Activated CD4-positive, alpha-beta T cell treated with anti-CD3 and anti-CD28 coated beads, Interleukin-2, amount 10 ng/mL, durations not matched to agents 7 days and 5 days (primary cell): ENCODE measurements around the gene CALN1. TPM values are rescaled to one million over a fixed set of nuclear protein-coding genes. Genes with fewer than 3 reads are reported as not detected.
"Not testable (repeated sequence)": the region's sequence is repeated elsewhere in the genome, so short reads cannot be mapped to it uniquely, and the experiment has no call there.

Experiments used
- CTCF ChIA-PET: fragments of 350-600 bp; sonication (Branson Sonifier 250); formaldehyde crosslinking; loops from one replicate; lab custom pipeline; 2021; ENCODE audit warnings: antibody characterized with exemption; lab: Charles Lee
- POLR2A ChIA-PET: fragments of 350-600 bp; sonication (Branson Sonifier 250); formaldehyde crosslinking; loops from one replicate; lab custom pipeline; 2021; ENCODE audit warnings: antibody characterized with exemption; lab: Charles Lee
- DNase-seq: peaks from one replicate; pipeline ENCODE4 v3.0.0-alpha.2; 2020
- H3K27ac Mint-ChIP-seq: one replicate; pipeline ENCODE4 v1.8.0; 2021; ENCODE audit warnings: mild to moderate bottlenecking, moderate library complexity, mixed read lengths
- H3K27me3 Mint-ChIP-seq: one replicate; pipeline ENCODE4 v1.8.0; 2021; ENCODE audit warnings: mixed read lengths
- H3K36me3 Mint-ChIP-seq: one replicate; pipeline ENCODE4 v1.8.0; 2021; ENCODE audit warnings: low read depth, mixed read lengths
- H3K4me1 Mint-ChIP-seq: one replicate; pipeline ENCODE4 v1.8.0; 2021; ENCODE audit warnings: mixed read lengths
- H3K4me3 Mint-ChIP-seq: one replicate; pipeline ENCODE4 v1.8.0; 2021; ENCODE audit warnings: mild to moderate bottlenecking, moderate library complexity, mixed read lengths
- H3K9me3 Mint-ChIP-seq: one replicate; pipeline ENCODE4 v1.8.0; 2021; ENCODE audit warnings: mixed read lengths
- total RNA-seq, 2 experiments: library from RNA; stranded (reverse); gene quantifications; one replicate each; pipeline ENCODE4 v1.2.3, GENCODE V29; 2021

CALN1 gene
- total RNA-seq, 2 experiments from 2014 or later: not detected

DNA sequence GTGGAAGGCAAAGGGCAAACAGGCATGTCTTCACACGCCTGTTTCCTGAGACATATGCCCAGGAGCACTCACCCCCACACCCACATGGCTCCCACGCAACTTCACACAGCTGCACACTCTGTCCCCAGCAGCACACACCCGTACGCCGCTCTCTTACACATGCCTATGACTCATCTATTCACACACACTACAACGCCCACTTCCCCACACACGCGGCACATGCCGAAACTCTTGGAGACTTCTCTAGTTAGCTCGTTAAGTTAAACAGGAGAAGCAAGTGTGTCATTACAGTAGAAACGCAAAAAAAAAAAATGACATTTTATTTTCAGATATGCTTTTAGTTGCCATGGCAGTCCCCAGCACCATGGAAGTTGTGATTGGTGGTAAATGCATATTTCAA, 6.7 kb downstream of the CALN1 start:
- Mint-ChIP-seq H3K27ac (no peak overlapping the region), H3K9me3 (no peaks in the 10 kb centered on the region), H3K36me3 (no peaks in the 10 kb centered on the region), H3K4me3 (no peak overlapping the region), H3K27me3 (no peaks in the 10 kb centered on the region), H3K4me1 (no peaks in the 10 kb centered on the region)
- CTCF ChIA-PET: interaction anchor here (0.6 kb wide), 1 partner anchor 517 kb away, joined by 5 read pairs; no protein-coding TSS in a partner anchor
- no peak for DNase-seq
- POLR2A ChIA-PET: no interaction called here

DNA sequence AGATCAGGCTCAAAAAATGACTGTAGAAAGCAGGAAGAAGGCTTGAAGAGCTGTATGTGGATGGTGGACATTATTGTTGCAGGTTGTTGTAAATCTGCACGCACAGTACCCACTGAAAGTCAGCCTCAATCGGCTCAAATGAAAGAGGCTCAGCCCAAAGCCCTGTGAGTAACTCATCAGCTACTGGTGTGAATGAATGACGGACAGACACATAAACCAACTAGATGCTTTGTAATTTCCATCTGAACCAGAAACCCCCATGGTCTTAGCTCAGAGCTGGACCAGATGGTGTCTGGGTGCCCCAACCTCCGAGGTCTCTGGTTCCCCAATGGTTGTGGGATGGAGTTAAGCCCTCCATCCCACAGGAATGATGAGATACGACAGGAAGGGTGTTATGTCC, 7.4 kb downstream of the CALN1 start:
- ChIA-PET CTCF (no interaction called here), POLR2A (no interaction called here)
- H3K27me3 Mint-ChIP-seq: no peaks in the 10 kb centered on the region
- no peak overlapping the region for H3K27ac Mint-ChIP-seq
- H3K4me3 Mint-ChIP-seq: no peak overlapping the region
- no peaks in the 10 kb centered on the region for H3K4me1 Mint-ChIP-seq
- DNase-seq: no peak
- H3K9me3 Mint-ChIP-seq: no peaks in the 10 kb centered on the region
- H3K36me3 Mint-ChIP-seq: no peaks in the 10 kb centered on the region

DNA sequence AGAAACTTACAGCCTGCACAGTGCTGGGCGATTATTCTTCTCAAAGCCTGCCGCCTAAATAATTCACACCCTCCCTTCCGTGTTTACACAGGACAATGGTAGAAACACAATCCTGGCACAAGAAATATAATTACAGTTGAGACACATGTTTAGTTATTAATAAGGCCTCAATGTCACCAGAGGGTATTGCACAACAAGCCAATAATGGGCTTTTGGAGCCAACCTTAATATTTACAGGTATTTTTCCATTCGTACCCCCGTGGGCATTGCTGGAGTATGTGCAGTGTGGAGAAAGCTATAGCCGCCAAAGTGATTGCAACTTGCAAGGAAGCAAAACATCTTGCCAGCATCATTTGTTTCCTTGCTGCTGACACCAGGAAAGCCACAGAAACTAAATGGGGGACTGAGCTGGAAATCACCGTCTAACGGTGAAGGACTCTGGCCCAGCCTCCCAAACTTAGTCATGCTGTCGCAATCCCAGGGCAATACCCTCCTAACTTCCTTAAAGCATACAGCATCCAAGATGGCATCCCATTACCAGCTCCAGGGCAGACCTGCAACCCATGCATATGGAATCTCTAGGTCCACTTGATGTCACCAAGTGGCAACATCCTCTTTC, 8.6 kb downstream of the CALN1 start:
- H3K4me3 Mint-ChIP-seq: no peak overlapping the region
- CTCF ChIA-PET: no interaction called here
- no peak overlapping the region for H3K27ac Mint-ChIP-seq
- no peaks in the 10 kb centered on the region for H3K9me3 Mint-ChIP-seq
- POLR2A ChIA-PET: no interaction called here
- no peaks in the 10 kb centered on the region for H3K4me1 Mint-ChIP-seq
- no peak for DNase-seq
- H3K36me3 Mint-ChIP-seq: no peaks in the 10 kb centered on the region
- no peaks in the 10 kb centered on the region for H3K27me3 Mint-ChIP-seq

DNA sequence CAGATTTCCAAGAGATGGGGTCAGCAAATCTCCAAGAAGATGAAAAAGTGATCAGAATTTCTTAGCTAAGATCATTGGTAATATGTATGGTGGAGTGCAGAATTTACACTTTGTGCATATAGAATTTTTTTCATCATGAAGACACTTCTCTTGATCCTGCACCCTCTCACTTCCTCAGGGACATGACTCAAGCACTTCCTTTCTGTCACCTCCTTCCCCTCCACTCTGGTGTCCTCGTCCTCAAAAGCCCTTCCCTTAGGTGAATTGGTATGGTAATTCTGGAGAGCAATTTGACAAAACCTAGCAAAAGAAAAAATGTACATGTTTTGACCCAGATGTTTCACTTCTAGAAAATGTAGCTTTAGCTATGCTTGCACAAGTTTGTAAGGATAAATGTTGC, 18.1 kb downstream of the CALN1 start:
- H3K27me3 Mint-ChIP-seq: no peaks in the 10 kb centered on the region
- CTCF ChIA-PET: no interaction called here
- no peaks in the 10 kb centered on the region for H3K4me1 Mint-ChIP-seq
- H3K27ac Mint-ChIP-seq: no peak overlapping the region
- H3K36me3 Mint-ChIP-seq: no peaks in the 10 kb centered on the region
- H3K9me3 Mint-ChIP-seq: peaks cover 7% of the 10 kb centered on the region
- H3K4me3 Mint-ChIP-seq: no peak overlapping the region
- POLR2A ChIA-PET: no interaction called here
- no peak for DNase-seq

DNA sequence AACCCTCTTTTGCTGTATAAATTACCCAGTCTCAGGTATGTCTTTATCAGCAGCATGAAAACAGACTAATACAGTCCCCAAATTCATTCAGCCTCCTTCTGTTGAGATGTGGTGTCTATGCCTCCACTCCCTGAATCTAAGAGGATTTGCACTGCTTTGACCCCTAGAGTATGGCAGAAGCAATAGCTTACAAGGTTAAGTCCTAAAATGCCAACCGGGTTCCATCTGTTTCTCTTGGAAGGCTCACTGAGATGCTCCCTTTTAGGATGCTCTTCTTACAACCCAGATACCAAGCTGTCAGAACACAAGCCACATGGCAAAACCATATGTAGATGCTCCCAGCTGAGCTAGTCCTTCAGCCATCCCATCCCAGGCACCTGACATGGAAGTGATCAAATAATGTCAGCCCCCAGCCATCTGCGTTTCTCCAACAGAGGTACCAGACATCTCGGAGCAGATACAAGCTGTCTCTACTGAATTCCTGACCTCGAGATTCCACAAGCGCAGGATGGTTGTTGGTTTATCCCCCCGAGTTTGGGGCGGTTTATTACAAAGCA, 20.2 kb downstream of the CALN1 start:
- Mint-ChIP-seq H3K27ac (no peak overlapping the region), H3K36me3 (no peaks in the 10 kb centered on the region), H3K4me1 (no peaks in the 10 kb centered on the region), H3K4me3 (no peak overlapping the region), H3K9me3 (peaks cover 9% of the 10 kb centered on the region), H3K27me3 (no peaks in the 10 kb centered on the region)
- ChIA-PET CTCF (no interaction called here), POLR2A (no interaction called here)
- DNase-seq: no peak

DNA sequence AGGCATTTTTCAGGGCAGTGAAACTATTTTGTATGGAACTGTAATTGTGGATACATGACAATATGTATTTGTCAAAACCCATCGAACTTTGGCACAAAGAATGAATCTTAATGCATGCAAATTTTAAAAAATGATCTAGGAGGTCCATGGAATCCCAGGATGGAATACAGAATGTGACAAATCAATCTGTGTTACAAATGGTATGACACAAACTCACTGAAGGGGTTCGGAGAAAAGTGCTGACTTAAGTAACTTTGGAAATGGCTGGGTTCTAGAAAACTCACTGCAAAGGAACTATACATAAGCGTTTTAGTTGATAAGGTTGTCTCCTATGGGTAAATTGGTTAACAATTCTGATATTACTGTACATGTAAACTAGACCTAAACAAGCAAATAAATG, 26.0 kb downstream of the CALN1 start:
- ChIA-PET CTCF (no interaction called here), POLR2A (no interaction called here)
- Mint-ChIP-seq H3K4me1 (no peaks in the 10 kb centered on the region), H3K9me3 (peaks cover 1% of the 10 kb centered on the region), H3K27ac (no peak overlapping the region), H3K36me3 (no peaks in the 10 kb centered on the region), H3K4me3 (no peak overlapping the region), H3K27me3 (no peaks in the 10 kb centered on the region)
- DNase-seq: no peak

DNA sequence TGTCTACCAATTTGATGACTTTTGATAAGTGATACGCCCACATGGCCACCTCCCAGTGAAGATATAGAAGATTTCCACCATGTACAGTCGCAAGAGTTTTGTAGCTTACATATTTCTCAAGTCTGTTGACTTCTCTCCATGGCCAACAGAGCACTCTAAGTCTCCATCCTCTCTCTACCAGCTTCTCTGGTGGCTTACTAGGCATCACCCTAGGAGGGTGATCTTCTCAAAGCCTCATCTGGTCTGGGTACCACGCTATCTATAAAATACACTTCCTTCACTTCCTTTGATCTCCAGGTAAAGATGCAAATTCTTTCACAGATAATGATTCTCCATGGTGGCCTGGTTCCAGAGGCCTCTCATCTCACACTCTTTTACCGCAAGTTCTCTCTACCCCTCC, 49.9 kb downstream of the CALN1 start:
- POLR2A ChIA-PET: no interaction called here

DNA sequence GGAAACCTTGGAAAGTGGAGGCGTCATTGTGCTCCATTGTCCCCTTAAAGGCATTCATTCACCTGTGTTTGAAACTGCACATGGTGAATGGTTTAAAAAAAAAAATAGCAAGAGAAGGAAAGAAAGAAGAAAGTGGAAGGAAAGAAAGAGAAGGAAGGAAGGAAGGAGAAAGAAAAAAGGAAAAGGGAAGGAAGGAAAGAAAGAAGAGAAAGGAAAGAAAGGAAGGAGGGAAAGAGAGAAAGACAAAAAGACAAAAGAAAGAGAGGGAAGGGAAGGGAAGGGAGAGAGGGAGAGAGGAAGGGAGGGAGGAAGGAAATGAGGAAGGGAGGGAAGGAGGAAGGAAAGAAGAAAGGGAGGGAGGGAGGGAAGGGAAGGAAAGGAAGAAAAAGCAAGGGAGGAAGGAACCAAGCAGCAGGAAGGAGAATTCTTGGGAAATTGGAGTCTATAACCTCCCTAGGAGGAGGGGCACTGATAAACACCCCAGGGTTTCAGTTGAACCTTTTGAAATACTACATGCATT, 66.9 kb downstream of the CALN1 start:
- DNase-seq: no peak
- H3K4me1 Mint-ChIP-seq: no peaks in the 10 kb centered on the region
- no peaks in the 10 kb centered on the region for H3K36me3 Mint-ChIP-seq
- ChIA-PET CTCF (no interaction called here), POLR2A (no interaction called here)
- peaks cover 1% of the 10 kb centered on the region for H3K9me3 Mint-ChIP-seq
- no peak overlapping the region for H3K4me3 Mint-ChIP-seq
- H3K27me3 Mint-ChIP-seq: no peaks in the 10 kb centered on the region
- H3K27ac Mint-ChIP-seq: no peak overlapping the region

More for the DNA sequence above, 49.9 kb downstream of the CALN1 start:
- Mint-ChIP-seq H3K9me3 (no peaks in the 10 kb centered on the region), H3K27ac (no peak overlapping the region), H3K27me3 (no peaks in the 10 kb centered on the region), H3K36me3 (no peaks in the 10 kb centered on the region), H3K4me3 (no peak overlapping the region), H3K4me1 (no peaks in the 10 kb centered on the region)
- CTCF ChIA-PET: no interaction called here
- no peak for DNase-seq

DNA sequence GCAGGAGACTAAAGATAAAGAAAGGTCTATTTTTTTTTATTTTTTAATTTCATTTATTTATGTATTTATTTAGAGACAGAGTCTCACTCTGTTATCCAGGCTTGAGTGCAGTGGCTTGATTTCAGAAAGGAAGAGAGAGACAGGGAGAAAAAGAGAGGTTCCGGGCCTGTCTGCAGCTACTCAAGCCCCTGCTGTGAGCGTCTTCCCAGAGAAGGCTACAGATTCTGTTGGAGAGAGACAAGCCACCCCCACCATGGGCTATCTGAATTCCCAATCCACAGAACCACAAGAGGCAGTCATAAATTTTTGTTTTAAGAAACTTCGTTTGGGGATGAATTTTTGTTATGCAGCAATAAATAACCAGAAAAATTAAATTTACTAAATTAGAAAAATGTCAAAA, 68.1 kb downstream of the CALN1 start:
- H3K27me3 Mint-ChIP-seq: no peaks in the 10 kb centered on the region
- no peaks in the 10 kb centered on the region for H3K9me3 Mint-ChIP-seq
- no peak overlapping the region for H3K27ac Mint-ChIP-seq
- H3K36me3 Mint-ChIP-seq: no peaks in the 10 kb centered on the region
- no peak overlapping the region for H3K4me3 Mint-ChIP-seq
- H3K4me1 Mint-ChIP-seq: no peaks in the 10 kb centered on the region
- no peak for DNase-seq
- ChIA-PET CTCF (interaction anchor here (0.6 kb wide), 1 partner anchor 66 kb away, joined by 3 read pairs; no protein-coding TSS in a partner anchor), POLR2A (no interaction called here)

DNA sequence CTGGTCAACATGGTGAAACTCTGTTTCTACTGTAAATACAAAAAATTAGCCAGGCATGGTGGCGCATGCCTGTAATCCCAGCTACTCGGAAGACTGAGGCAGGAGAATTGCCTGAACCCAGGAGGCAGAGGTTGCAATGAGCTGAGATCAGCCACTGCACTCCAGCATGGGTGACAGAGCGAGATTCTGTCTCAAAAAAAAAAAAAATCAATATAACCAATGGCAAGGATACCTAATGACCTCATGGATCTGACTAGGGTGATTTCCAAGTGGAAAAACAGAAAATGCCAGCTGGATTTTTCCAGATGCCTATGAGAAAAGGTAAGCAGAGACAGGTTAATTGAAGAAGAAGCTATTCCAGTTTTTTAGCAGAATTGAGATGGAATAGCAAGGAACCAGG, 68.8 kb downstream of the CALN1 start:
- DNase-seq, H3K36me3 Mint-ChIP-seq, H3K27me3 Mint-ChIP-seq, H3K27ac Mint-ChIP-seq, POLR2A ChIA-PET, H3K4me3 Mint-ChIP-seq, H3K9me3 Mint-ChIP-seq, H3K4me1 Mint-ChIP-seq: not testable (repeated sequence)
- CTCF ChIA-PET: interaction anchor here (0.6 kb wide), 1 partner anchor 66 kb away, joined by 3 read pairs; no protein-coding TSS in a partner anchor

DNA sequence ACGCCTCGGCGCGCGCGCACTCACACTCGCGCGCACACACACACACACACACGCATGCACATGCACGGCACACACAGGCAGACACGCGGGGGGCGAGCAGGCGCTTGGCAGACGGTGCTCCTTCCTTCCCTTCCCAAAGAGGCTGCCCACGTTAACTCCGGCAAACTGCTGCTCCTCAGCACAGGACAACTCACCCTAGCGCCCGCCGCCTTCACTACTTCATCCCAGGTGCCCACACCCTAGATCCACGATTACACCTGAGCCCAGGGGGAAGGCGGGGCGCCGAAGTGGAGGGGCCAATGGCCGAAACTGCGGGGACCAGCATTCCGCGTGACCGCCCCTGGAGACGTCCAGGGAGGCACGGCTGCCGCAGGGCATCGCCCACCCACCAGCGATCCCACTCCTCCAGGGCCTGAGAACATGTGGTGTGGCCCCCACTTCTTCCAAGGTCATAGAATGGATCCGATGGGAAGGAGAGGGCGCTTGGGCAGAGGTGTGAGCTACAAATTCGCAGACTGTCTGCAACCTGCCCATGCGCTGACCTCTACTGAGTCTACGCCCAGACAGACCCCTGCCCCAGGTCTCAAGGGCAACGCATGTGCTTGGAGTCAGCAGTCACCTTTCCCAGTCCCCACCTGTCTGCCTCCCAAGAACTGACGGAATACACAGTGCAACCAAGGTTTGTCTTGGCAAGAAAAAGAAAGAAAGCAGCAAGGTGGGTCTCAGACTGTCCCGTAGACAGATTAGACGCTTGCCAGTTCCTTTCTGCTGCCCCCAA, 74.6 kb downstream of the CALN1 start:
- no peaks in the 10 kb centered on the region for H3K36me3 Mint-ChIP-seq
- ChIA-PET POLR2A (no interaction called here), CTCF (no interaction called here)
- no peaks in the 10 kb centered on the region for H3K4me1 Mint-ChIP-seq
- no peak overlapping the region for H3K27ac Mint-ChIP-seq
- H3K9me3 Mint-ChIP-seq: no peaks in the 10 kb centered on the region
- no peak overlapping the region for H3K4me3 Mint-ChIP-seq
- peaks cover 21% of the 10 kb centered on the region for H3K27me3 Mint-ChIP-seq
- no peak for DNase-seq

DNA sequence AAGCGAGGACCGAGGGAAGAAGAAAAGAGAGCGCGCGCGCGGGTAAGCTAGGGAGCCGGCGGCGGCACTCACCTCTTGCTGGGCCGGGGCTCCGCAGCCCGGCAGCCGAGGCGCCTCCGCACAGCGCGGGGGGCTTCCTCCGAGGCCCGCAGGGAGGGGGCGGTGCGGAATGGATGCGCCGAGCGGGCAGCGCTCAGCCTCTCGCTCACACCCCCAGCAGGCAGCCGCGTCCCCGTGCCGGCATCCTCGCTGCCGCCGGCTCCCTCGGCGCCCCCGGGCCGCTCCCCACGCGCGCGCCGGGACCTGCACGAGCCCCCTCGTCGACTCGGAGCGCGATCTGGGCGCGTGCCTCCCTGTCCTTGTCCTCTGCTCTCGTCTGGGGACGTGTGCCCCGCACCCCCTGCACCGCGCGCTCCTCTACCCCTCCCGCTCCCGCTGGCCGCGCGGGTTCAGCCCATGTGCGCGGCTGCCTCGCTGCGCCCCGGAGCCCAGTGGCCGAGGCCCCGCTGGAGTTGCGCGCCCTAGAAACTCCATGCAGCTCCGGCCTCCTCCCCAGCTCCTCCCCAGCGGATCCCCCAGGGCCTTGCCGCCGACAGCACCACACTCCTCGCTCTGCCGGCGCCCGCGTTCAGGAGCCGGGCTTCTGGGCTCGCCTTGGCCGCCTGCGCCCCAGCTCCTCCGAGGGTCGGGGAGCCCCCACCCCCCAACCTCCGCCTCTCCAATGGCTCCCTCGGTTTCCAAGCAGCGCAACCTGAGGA, 75.3 kb downstream of the CALN1 start:
- Mint-ChIP-seq H3K4me3 (no peak overlapping the region), H3K36me3 (no peaks in the 10 kb centered on the region), H3K4me1 (no peaks in the 10 kb centered on the region), H3K9me3 (peaks cover 2% of the 10 kb centered on the region), H3K27ac (no peak overlapping the region), H3K27me3 (peaks cover 21% of the 10 kb centered on the region)
- ChIA-PET CTCF (no interaction called here), POLR2A (no interaction called here)
- DNase-seq: no peak

DNA sequence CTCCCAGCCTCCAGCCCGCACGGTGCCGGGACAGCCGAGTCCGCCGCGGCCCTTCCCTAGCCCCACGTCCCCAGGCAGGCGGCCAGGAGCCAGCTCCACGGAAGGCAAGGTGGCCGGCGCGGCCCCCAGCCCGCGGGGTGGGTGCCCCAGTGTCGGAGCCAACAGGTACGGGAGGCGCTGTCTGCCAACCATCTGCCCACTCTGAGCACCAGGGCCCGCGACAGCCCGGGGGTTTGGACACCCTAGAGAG, 75.8 kb downstream of the CALN1 start:
- no peak overlapping the region for H3K27ac Mint-ChIP-seq
- H3K36me3 Mint-ChIP-seq: no peaks in the 10 kb centered on the region
- no peaks in the 10 kb centered on the region for H3K4me1 Mint-ChIP-seq
- no peak overlapping the region for H3K4me3 Mint-ChIP-seq
- CTCF ChIA-PET: no interaction called here
- H3K9me3 Mint-ChIP-seq: peaks cover 2% of the 10 kb centered on the region
- H3K27me3 Mint-ChIP-seq: peaks cover 21% of the 10 kb centered on the region
- DNase-seq: no peak
- POLR2A ChIA-PET: no interaction called here
